Measurements from ENCODE around the gene USP35.

Gene USP35

DNA sequence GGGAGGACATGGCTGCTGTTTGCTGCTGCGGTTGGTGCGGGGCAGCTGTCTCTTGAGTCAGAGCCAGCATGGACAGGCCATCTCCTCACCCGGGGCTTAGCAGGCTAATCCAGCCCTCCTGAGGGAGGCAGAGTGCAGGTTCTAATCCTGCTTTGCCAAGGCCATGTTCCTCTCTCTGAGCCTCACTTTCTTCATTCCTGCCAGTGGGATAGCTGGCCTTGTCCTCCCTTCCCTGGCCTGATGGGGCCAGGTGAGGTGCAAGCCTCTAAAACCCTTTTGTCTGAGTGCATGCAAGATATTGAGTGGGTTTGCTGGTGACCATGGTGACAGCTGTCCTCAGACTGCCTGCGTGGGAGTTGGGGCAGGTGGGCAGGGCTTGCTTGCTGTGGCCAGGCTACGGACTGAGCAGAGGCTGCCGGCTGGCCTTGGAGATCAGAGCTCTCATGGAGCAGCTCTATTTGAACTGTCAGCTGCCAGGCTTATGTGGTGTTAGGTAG, 3.6 kb downstream of the USP35 start:
- Histone ChIP-seq H3K4me1 (ENCODE audit: control insufficient read depth, low read depth, low read length) (peaks cover 4% of the 10 kb centered on the region), H2BK120ac (ENCODE audit: low read depth, low read length) (no peak overlapping the region), H3K56ac (ENCODE audit: low read length) (no peak overlapping the region), H2BK5ac (ENCODE audit: low read length) (no peak overlapping the region), H3K4me2 (ENCODE audit: low read length) (no peak overlapping the region), H3K23ac (ENCODE audit: low read length) (no peak overlapping the region), H3K27ac (ENCODE audit: low read depth, low read length) (no peak overlapping the region), H3K79me2 (ENCODE audit: control insufficient read depth, insufficient read depth, low read length) (no peaks in the 10 kb centered on the region), H3K4ac (ENCODE audit: low read depth, low read length) (no peak overlapping the region), H2AK5ac (ENCODE audit: low read length) (no peak overlapping the region), H3K4me3 (ENCODE audit: low read length) (no peak overlapping the region), H4K8ac (ENCODE audit: low read depth, low read length) (no peak overlapping the region), H3K18ac (ENCODE audit: low read length) (no peak overlapping the region), H3K79me1 (ENCODE audit: low read length) (no peaks in the 10 kb centered on the region), H3K27me3 (ENCODE audit: insufficient read depth, low read length, poor library complexity) (no peaks in the 10 kb centered on the region), H4K5ac (ENCODE audit: low read length) (no peak overlapping the region), H3K36me3 (ENCODE audit: control insufficient read depth, insufficient read depth, low read length) (no peaks in the 10 kb centered on the region), H3K9ac (ENCODE audit: low read length) (no peak overlapping the region), H2BK15ac (replicated peaks; ENCODE audit: low read depth) (no peak overlapping the region)
- WGBS (ENCODE audit: extremely low coverage, insufficient coverage, low lambda C conversion rate) = no CpG with 5 or more reads among the region's 6 CpGs
- no peak for DNase-seq

DNA sequence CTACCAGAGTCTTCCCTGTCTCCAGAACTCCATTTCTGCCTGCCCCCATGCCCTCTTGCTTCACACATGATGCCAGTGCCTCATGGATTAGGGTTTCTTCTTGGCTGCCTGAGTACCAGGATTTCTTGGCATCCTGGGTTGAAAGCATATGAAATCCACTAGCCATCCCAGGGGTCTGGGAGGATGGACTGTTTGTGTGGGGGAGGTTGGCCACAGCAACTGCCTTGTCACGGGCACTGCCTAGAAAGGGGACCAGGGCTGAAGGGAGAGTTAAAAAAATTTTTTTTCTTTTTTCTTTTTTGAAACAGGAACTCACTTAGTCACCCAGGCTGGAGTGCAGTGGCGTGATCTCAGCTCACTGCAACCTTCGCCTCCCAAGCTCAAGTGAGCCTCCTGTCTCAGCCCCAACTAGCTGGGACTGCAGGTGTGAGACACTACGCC, 4.2 kb downstream of the USP35 start:
- DNase-seq = no peak
- Histone ChIP-seq H2BK15ac (replicated peaks; ENCODE audit: low read depth) (no peak overlapping the region), H3K9ac (ENCODE audit: low read length) (no peak overlapping the region), H3K27me3 (ENCODE audit: insufficient read depth, low read length, poor library complexity) (no peaks in the 10 kb centered on the region), H4K5ac (ENCODE audit: low read length) (no peak overlapping the region), H2BK5ac (ENCODE audit: low read length) (no peak overlapping the region), H2BK120ac (ENCODE audit: low read depth, low read length) (no peak overlapping the region), H2AK5ac (ENCODE audit: low read length) (no peak overlapping the region), H3K4me3 (ENCODE audit: low read length) (no peak overlapping the region), H3K4me2 (ENCODE audit: low read length) (no peak overlapping the region), H3K79me2 (ENCODE audit: control insufficient read depth, insufficient read depth, low read length) (no peaks in the 10 kb centered on the region), H3K4ac (ENCODE audit: low read depth, low read length) (no peak overlapping the region), H3K79me1 (ENCODE audit: low read length) (no peaks in the 10 kb centered on the region), H3K23ac (ENCODE audit: low read length) (no peak overlapping the region), H3K36me3 (ENCODE audit: control insufficient read depth, insufficient read depth, low read length) (no peaks in the 10 kb centered on the region), H3K27ac (ENCODE audit: low read depth, low read length) (no peak overlapping the region), H3K18ac (ENCODE audit: low read length) (no peak overlapping the region), H4K8ac (ENCODE audit: low read depth, low read length) (no peak overlapping the region), H3K4me1 (ENCODE audit: control insufficient read depth, low read depth, low read length) (no peaks in the 10 kb centered on the region), H3K56ac (ENCODE audit: low read length) (no peak overlapping the region)
- no CpG with 5 or more reads among the region's 4 CpGs for WGBS (ENCODE audit: extremely low coverage, insufficient coverage, low lambda C conversion rate)

DNA sequence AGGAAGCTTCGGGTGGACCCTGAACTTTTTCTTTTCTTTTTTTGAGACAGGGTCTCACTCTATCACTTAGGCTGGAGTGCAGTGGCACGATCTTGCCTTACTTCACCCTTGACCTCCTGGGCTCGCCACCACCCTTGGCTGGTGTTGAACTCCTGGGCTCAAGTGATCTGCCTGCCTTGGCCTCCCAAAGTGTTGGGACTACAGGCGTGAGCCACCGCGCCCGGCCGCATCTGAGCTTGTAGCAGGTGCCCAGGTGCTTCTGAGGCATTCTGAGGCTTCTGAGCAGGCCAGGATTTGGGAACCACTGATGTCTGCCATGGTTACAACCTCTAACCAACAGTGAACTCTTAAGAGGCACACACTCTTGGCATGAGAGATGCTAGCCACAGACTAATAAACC, 5.1 kb downstream of the USP35 start:
- no peak overlapping the region for H2BK15ac ChIP-seq (replicated peaks; ENCODE audit: low read depth)
- H3K4ac ChIP-seq (ENCODE audit: low read depth, low read length) = no peak overlapping the region
- no peak overlapping the region for H2AK5ac ChIP-seq (ENCODE audit: low read length)
- H3K4me1 ChIP-seq (ENCODE audit: control insufficient read depth, low read depth, low read length) = no peaks in the 10 kb centered on the region
- H3K4me2 ChIP-seq (ENCODE audit: low read length) = no peak overlapping the region
- no peak overlapping the region for H3K27ac ChIP-seq (ENCODE audit: low read depth, low read length)
- H3K79me2 ChIP-seq (ENCODE audit: control insufficient read depth, insufficient read depth, low read length) = no peaks in the 10 kb centered on the region
- H4K8ac ChIP-seq (ENCODE audit: low read depth, low read length) = no peak overlapping the region
- no peaks in the 10 kb centered on the region for H3K36me3 ChIP-seq (ENCODE audit: control insufficient read depth, insufficient read depth, low read length)
- no peaks in the 10 kb centered on the region for H3K79me1 ChIP-seq (ENCODE audit: low read length)
- no peak overlapping the region for H2BK120ac ChIP-seq (ENCODE audit: low read depth, low read length)
- H3K9ac ChIP-seq (ENCODE audit: low read length) = no peak overlapping the region
- H3K56ac ChIP-seq (ENCODE audit: low read length) = no peak overlapping the region
- H3K18ac ChIP-seq (ENCODE audit: low read length) = no peak overlapping the region
- DNase-seq = no peak
- H3K27me3 ChIP-seq (ENCODE audit: insufficient read depth, low read length, poor library complexity) = no peaks in the 10 kb centered on the region
- no peak overlapping the region for H3K23ac ChIP-seq (ENCODE audit: low read length)
- H3K4me3 ChIP-seq (ENCODE audit: low read length) = no peak overlapping the region
- no CpG with 5 or more reads among the region's 8 CpGs for WGBS (ENCODE audit: extremely low coverage, insufficient coverage, low lambda C conversion rate)
- no peak overlapping the region for H4K5ac ChIP-seq (ENCODE audit: low read length)
- H2BK5ac ChIP-seq (ENCODE audit: low read length) = no peak overlapping the region

DNA sequence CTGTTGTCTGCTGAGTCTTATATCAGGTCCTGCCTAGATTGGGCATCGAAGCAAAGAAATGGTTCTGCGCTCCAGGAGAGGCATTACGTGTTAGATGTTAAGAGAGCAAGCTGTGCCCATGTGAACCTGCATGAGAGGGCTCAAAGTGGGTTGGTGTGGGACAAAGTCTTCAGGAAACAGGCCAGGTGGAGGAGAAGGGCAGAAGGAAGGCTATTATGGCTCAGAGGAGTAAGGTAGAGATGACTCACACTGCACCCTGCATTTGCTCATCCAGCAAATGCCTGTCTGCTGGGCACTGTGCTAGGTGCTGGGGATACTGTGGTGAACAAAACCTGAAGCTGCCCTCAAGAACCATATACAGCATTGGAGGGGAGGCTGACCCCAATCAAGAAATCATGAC, 5.8 kb downstream of the USP35 start:
- no peak overlapping the region for H2BK5ac ChIP-seq (ENCODE audit: low read length)
- no peaks in the 10 kb centered on the region for H3K79me1 ChIP-seq (ENCODE audit: low read length)
- no peak overlapping the region for H3K4me3 ChIP-seq (ENCODE audit: low read length)
- H3K4ac ChIP-seq (ENCODE audit: low read depth, low read length) = no peak overlapping the region
- H3K56ac ChIP-seq (ENCODE audit: low read length) = no peak overlapping the region
- H4K5ac ChIP-seq (ENCODE audit: low read length) = no peak overlapping the region
- no peak overlapping the region for H4K8ac ChIP-seq (ENCODE audit: low read depth, low read length)
- no peak overlapping the region for H3K23ac ChIP-seq (ENCODE audit: low read length)
- no peak overlapping the region for H3K27ac ChIP-seq (ENCODE audit: low read depth, low read length)
- H3K79me2 ChIP-seq (ENCODE audit: control insufficient read depth, insufficient read depth, low read length) = no peaks in the 10 kb centered on the region
- no CpG with 5 or more reads among the region's 3 CpGs for WGBS (ENCODE audit: extremely low coverage, insufficient coverage, low lambda C conversion rate)
- no peak overlapping the region for H2BK120ac ChIP-seq (ENCODE audit: low read depth, low read length)
- H3K18ac ChIP-seq (ENCODE audit: low read length) = no peak overlapping the region
- no peaks in the 10 kb centered on the region for H3K27me3 ChIP-seq (ENCODE audit: insufficient read depth, low read length, poor library complexity)
- no peak overlapping the region for H3K9ac ChIP-seq (ENCODE audit: low read length)
- no peaks in the 10 kb centered on the region for H3K4me1 ChIP-seq (ENCODE audit: control insufficient read depth, low read depth, low read length)
- no peak overlapping the region for H2AK5ac ChIP-seq (ENCODE audit: low read length)
- no peak overlapping the region for H3K4me2 ChIP-seq (ENCODE audit: low read length)
- no peak for DNase-seq
- H3K36me3 ChIP-seq (ENCODE audit: control insufficient read depth, insufficient read depth, low read length) = no peaks in the 10 kb centered on the region
- H2BK15ac ChIP-seq (replicated peaks; ENCODE audit: low read depth) = no peak overlapping the region

DNA sequence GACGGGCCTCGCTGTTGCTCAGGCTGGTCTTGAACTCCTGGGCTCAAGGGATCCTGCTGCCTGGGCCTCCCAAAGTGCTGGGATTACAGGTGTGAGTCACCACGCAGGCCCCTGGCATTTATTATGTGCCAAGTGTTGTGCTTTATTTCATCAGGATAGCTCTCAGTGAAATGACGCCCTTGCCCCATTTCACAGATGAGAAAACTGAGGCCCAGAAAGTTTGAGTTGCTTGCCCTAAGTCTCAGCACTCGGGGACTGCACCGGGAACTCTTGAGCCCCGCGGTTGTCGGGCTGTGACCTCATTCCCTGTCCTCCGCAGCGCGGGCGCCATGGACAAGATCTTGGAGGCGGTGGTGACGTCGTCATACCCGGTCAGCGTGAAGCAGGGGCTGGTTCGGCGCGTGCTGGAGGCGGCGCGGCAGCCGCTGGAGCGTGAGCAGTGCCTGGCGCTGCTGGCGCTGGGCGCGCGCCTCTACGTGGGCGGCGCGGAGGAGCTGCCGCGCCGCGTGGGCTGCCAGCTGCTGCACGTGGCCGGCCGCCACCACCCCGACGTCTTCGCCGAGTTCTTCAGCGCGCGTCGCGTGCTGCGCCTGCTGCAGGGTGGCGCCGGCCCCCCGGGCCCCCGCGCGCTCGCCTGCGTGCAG, 7.3 kb downstream of the USP35 start:
- no peak for DNase-seq
- no peak overlapping the region for H3K27ac ChIP-seq (ENCODE audit: low read depth, low read length)
- no peak overlapping the region for H2BK5ac ChIP-seq (ENCODE audit: low read length)
- H4K5ac ChIP-seq (ENCODE audit: low read length) = no peak overlapping the region
- H3K27me3 ChIP-seq (ENCODE audit: insufficient read depth, low read length, poor library complexity) = no peaks in the 10 kb centered on the region
- H3K79me2 ChIP-seq (ENCODE audit: control insufficient read depth, insufficient read depth, low read length) = no peaks in the 10 kb centered on the region
- H3K56ac ChIP-seq (ENCODE audit: low read length) = no peak overlapping the region
- no peaks in the 10 kb centered on the region for H3K36me3 ChIP-seq (ENCODE audit: control insufficient read depth, insufficient read depth, low read length)
- H3K18ac ChIP-seq (ENCODE audit: low read length) = no peak overlapping the region
- H3K23ac ChIP-seq (ENCODE audit: low read length) = no peak overlapping the region
- no peaks in the 10 kb centered on the region for H3K4me1 ChIP-seq (ENCODE audit: control insufficient read depth, low read depth, low read length)
- H4K8ac ChIP-seq (ENCODE audit: low read depth, low read length) = no peak overlapping the region
- WGBS (ENCODE audit: extremely low coverage, insufficient coverage, low lambda C conversion rate) = no CpG with 5 or more reads among the region's 60 CpGs
- H3K4me3 ChIP-seq (ENCODE audit: low read length) = no peak overlapping the region
- no peaks in the 10 kb centered on the region for H3K79me1 ChIP-seq (ENCODE audit: low read length)
- H3K4me2 ChIP-seq (ENCODE audit: low read length) = no peak overlapping the region
- no peak overlapping the region for H2AK5ac ChIP-seq (ENCODE audit: low read length)
- H2BK15ac ChIP-seq (replicated peaks; ENCODE audit: low read depth) = no peak overlapping the region
- no peak overlapping the region for H3K4ac ChIP-seq (ENCODE audit: low read depth, low read length)
- H3K9ac ChIP-seq (ENCODE audit: low read length) = no peak overlapping the region
- no peak overlapping the region for H2BK120ac ChIP-seq (ENCODE audit: low read depth, low read length)

DNA sequence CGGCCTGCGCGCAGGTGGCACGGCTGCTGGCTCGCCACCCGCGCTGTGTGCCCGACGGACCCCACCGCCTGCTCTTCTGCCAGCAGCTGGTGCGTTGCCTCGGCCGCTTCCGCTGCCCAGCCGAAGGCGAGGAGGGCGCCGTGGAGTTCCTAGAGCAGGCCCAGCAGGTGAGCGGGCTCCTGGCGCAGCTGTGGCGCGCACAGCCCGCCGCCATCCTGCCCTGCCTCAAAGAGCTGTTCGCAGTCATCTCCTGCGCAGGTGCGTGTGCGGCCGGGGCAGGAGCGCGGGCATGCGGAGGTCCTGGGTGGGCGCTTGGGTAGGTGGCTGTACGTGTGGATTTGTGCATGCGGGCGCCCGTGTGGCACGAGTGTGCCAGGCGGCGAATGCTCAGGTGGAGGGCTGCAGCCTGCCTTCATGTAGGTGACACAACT, 8.0 kb downstream of the USP35 start:
- Histone ChIP-seq H3K36me3 (ENCODE audit: control insufficient read depth, insufficient read depth, low read length) (no peaks in the 10 kb centered on the region), H4K8ac (ENCODE audit: low read depth, low read length) (no peak overlapping the region), H3K56ac (ENCODE audit: low read length) (no peak overlapping the region), H3K4me1 (ENCODE audit: control insufficient read depth, low read depth, low read length) (no peaks in the 10 kb centered on the region), H3K23ac (ENCODE audit: low read length) (no peak overlapping the region), H3K18ac (ENCODE audit: low read length) (no peak overlapping the region), H4K5ac (ENCODE audit: low read length) (no peak overlapping the region), H2BK15ac (replicated peaks; ENCODE audit: low read depth) (no peak overlapping the region), H3K27me3 (ENCODE audit: insufficient read depth, low read length, poor library complexity) (no peaks in the 10 kb centered on the region), H3K9ac (ENCODE audit: low read length) (no peak overlapping the region), H3K4me2 (ENCODE audit: low read length) (no peak overlapping the region), H2BK120ac (ENCODE audit: low read depth, low read length) (no peak overlapping the region), H3K79me2 (ENCODE audit: control insufficient read depth, insufficient read depth, low read length) (no peaks in the 10 kb centered on the region), H3K27ac (ENCODE audit: low read depth, low read length) (no peak overlapping the region), H2BK5ac (ENCODE audit: low read length) (no peak overlapping the region), H2AK5ac (ENCODE audit: low read length) (no peak overlapping the region), H3K79me1 (ENCODE audit: low read length) (no peaks in the 10 kb centered on the region), H3K4me3 (ENCODE audit: low read length) (no peak overlapping the region), H3K4ac (ENCODE audit: low read depth, low read length) (no peak overlapping the region)
- WGBS (ENCODE audit: extremely low coverage, insufficient coverage, low lambda C conversion rate) = no CpG with 5 or more reads among the region's 40 CpGs
- DNase-seq = no peak

Data from mesendoderm (in vitro differentiated cells).